Bronchial epithelial cell (primary cell): ENCODE data around the gene RRP1B. TPM values are rescaled to one million over a fixed set of nuclear protein-coding genes. Genes with fewer than 3 reads are reported as not detected.
"Not testable (repeated sequence)": the region's sequence is repeated elsewhere in the genome, so short reads cannot be mapped to it uniquely, and the experiment has no call there.

Source experiments
- DNase-seq: peaks from one replicate; pipeline ENCODE4 v3.0.0-alpha.2; 2010; ENCODE audit warnings: low read depth
- FAIRE-seq: peaks from 2 replicates; lab custom pipeline; 2011; peaks lifted over from hg19 to GRCh38; lab: Jason Lieb, UNC
- H3K27me3 ChIP-seq: 2 replicates; pipeline ENCODE4 v1.5.1; 2011; ENCODE audit warnings: low read length; ENCODE audit not compliant: control insufficient read depth, insufficient read depth
- H3K36me3 ChIP-seq: 2 replicates; pipeline ENCODE4 v1.5.1; 2011; ENCODE audit warnings: low read length; ENCODE audit not compliant: control insufficient read depth, insufficient read depth
- H3K4me3 ChIP-seq: 2 replicates; pipeline ENCODE4 v1.5.1; 2011; ENCODE audit warnings: mild to moderate bottlenecking, low read depth, low read length, control low read depth
- CTCF ChIP-seq: IDR thresholded peaks from 2 replicates; pipeline ENCODE4 v1.5.1; 2011; ENCODE audit warnings: mild to moderate bottlenecking, moderate library complexity, low read length, control low read depth, inconsistent platforms; ENCODE audit not compliant: insufficient read depth, severe bottlenecking
- total RNA-seq: library from RNA; depleted of rRNA; stranded (reverse); fragments of >200 nt; gene quantifications from 2 replicates; pipeline ENCODE4 v1.2.1, GENCODE V29; 2014

The RRP1B gene
- total RNA-seq = 25.3 and 31.1 TPM in 2 replicates

- no peaks in the 10 kb centered on the region for H3K36me3 ChIP-seq
- DNase-seq = peak; percentile 44
- no peaks in the 10 kb centered on the region for H3K27me3 ChIP-seq
- peak; percentile 8 for TF ChIP-seq CTCF
- peak within 1 kb of the TSS; percentile 75 for H3K4me3 ChIP-seq
- FAIRE-seq = no peak
Measured at GRCh38 chr21:43659136-43660000, at the start of gene RRP1B, which contains the start of gene HSF2BP. TSS of gene RRP1B (plus strand) at chr21:43659560. CDS start at chr21:43659665, 105 bp downstream. TSS of gene HSF2BP (minus strand) at chr21:43659488. CDS start at chr21:43658096, 1,392 bp downstream.

- TF ChIP-seq CTCF = peak; percentile 72
- Histone ChIP-seq H3K36me3 (no peaks in the 10 kb centered on the region), H3K27me3 (no peaks in the 10 kb centered on the region), H3K4me3 (no peak overlapping the region)
- FAIRE-seq = no peak
- peak; percentile 57 for DNase-seq
Measured at GRCh38 chr21:43611598-43612369, 47.6 kb upstream of the RRP1B start.

GRCh38 chr21:43613755-43614638 lies 45.4 kb upstream of the RRP1B start:
- H3K27me3 ChIP-seq = no peaks in the 10 kb centered on the region
- no peak overlapping the region for H3K4me3 ChIP-seq
- H3K36me3 ChIP-seq = no peaks in the 10 kb centered on the region
- no peak for TF ChIP-seq CTCF
- FAIRE-seq (no peak), DNase-seq (no peak)

- no peak for FAIRE-seq
- Histone ChIP-seq H3K27me3 (no peaks in the 10 kb centered on the region), H3K4me3 (no peak overlapping the region), H3K36me3 (no peaks in the 10 kb centered on the region)
- TF ChIP-seq CTCF = no peak
- DNase-seq = no peak
Measured at GRCh38 chr21:43614839-43615238, 44.5 kb upstream of the RRP1B start.

GRCh38 chr21:43616861-43617260 lies 42.5 kb upstream of the RRP1B start:
- not testable (repeated sequence) for DNase-seq, H3K36me3 ChIP-seq, H3K4me3 ChIP-seq, FAIRE-seq, H3K27me3 ChIP-seq
